OCI-LY7 (cell line): ENCODE data around the gene VWA5B1. TPM values are rescaled to one million over a fixed set of nuclear protein-coding genes. Genes with fewer than 3 reads are reported as not detected.

Experiments used
- BruUV-seq: library from RNA; stranded (reverse); fragments of 400-500 nt; replicated peaks from 2 replicates; lab custom pipeline; 2021; lab: Mats Ljungman, UMichigan
- CTCF ChIA-PET: fragments of 300-600 bp; sonication (Branson Sonifier 250); formaldehyde crosslinking; loops from one replicate; lab custom pipeline; 2022; ENCODE audit warnings: antibody characterized with exemption; ENCODE audit not compliant: unreplicated experiment; lab: Charles Lee
- POLR2A ChIA-PET: fragments of 300-600 bp; sonication (Branson Sonifier 250); formaldehyde crosslinking; loops from one replicate; lab custom pipeline; 2022; ENCODE audit warnings: antibody characterized with exemption; lab: Charles Lee
- DNase-seq: peaks from one replicate; pipeline ENCODE4 v3.0.0-alpha.2; 2015; ENCODE audit warnings: low spot score
- H2AFZ ChIP-seq: fragments of 200-600 bp; sonication (generic), shearing (Covaris generic); 2 replicates; pipeline ENCODE4 v1.6.1; 2014; ENCODE audit warnings: mild to moderate bottlenecking, antibody characterized with exemption, low read length, moderate library complexity
- H3K27ac ChIP-seq: fragments of 200-600 bp; sonication (generic); 2 replicates; pipeline ENCODE4 v1.5.1; 2014; ENCODE audit warnings: mixed run types, low read depth, mild to moderate bottlenecking, moderate library complexity, low read length, inconsistent platforms; ENCODE audit not compliant: poor library complexity, severe bottlenecking
- H3K36me3 ChIP-seq: fragments of 200-600 bp; sonication (generic); 2 replicates; pipeline ENCODE4 v1.6.1; 2014; ENCODE audit warnings: mild to moderate bottlenecking, antibody characterized with exemption, low read length, moderate library complexity, mixed read lengths; ENCODE audit not compliant: insufficient read depth
- H3K4me1 ChIP-seq: fragments of 200-600 bp; sonication (generic); 2 replicates; pipeline ENCODE4 v1.5.1; 2014; ENCODE audit warnings: mild to moderate bottlenecking, low read length; ENCODE audit not compliant: insufficient read depth, poor library complexity, severe bottlenecking
- H3K4me2 ChIP-seq: fragments of 200-600 bp; sonication (generic); 2 replicates; pipeline ENCODE4 v1.6.1; 2014; ENCODE audit warnings: mild to moderate bottlenecking, low read length
- H3K4me3 ChIP-seq: fragments of 200-600 bp; sonication (generic); 2 replicates; pipeline ENCODE4 v1.5.1; 2014; ENCODE audit warnings: mild to moderate bottlenecking, low read depth, low read length; ENCODE audit not compliant: poor library complexity, severe bottlenecking
- H3K79me2 ChIP-seq: fragments of 200-600 bp; sonication (generic); 2 replicates; pipeline ENCODE4 v1.6.1; 2016; ENCODE audit warnings: low read depth, mild to moderate bottlenecking, low read length, moderate library complexity, mixed read lengths; ENCODE audit not compliant: insufficient read depth
- H3K9me2 ChIP-seq: fragments of 200-600 bp; sonication (generic); 2 replicates; pipeline ENCODE4 v1.6.1; 2016; ENCODE audit warnings: mild to moderate bottlenecking, low read length, mixed read lengths; ENCODE audit not compliant: insufficient read depth
- H3K9me3 ChIP-seq: fragments of 200-600 bp; sonication (generic); 2 replicates; pipeline ENCODE4 v1.6.1; 2014; ENCODE audit warnings: mild to moderate bottlenecking, mixed run types, low read length, mixed read lengths
- H4K20me1 ChIP-seq: fragments of 200-600 bp; sonication (generic); 2 replicates; pipeline ENCODE4 v1.6.1; 2014; ENCODE audit warnings: mild to moderate bottlenecking, antibody characterized with exemption, low read length, moderate library complexity, mixed read lengths; ENCODE audit not compliant: insufficient read depth
- EZH2phosphoT487 ChIP-seq: fragments of 200-600 bp; sonication (generic); IDR thresholded peaks from 2 replicates; pipeline ENCODE4 v1.6.1; 2018; ENCODE audit warnings: low read depth, borderline replicate concordance, mild to moderate bottlenecking, mixed run types, antibody characterized with exemption, low read length, moderate library complexity, mixed read lengths
- intact Hi-C: fragments of 100-400 bp; cut with micrococcal nuclease; formaldehyde crosslinking; loops from one replicate; pipeline ENCODE4 v1.10.0; 2022; ENCODE audit not compliant: unreplicated experiment
- total RNA-seq, 2 experiments: library from RNA; depleted of rRNA in 1 of 2; stranded (reverse); fragments of >200 nt in 1 of 2; shearing (Covaris generic) in 1 of 2; gene quantifications; 2 replicates each; pipeline ENCODE4 v1.2.3, GENCODE V29; 2014 to 2022
- TF ChIP-seq, protein P1 (sequence below): fragments of 200-600 bp; sonication (generic); conservative IDR thresholded peaks from 2 replicates; pipeline ENCODE4 v1.5.1; 2014; ENCODE audit warnings: mild to moderate bottlenecking, antibody characterized with exemption, low read length, moderate library complexity, mixed read lengths

Gene VWA5B1
- total RNA-seq, 2 experiments from 2014 or later: 0.19 to 0.25 TPM

DNA sequence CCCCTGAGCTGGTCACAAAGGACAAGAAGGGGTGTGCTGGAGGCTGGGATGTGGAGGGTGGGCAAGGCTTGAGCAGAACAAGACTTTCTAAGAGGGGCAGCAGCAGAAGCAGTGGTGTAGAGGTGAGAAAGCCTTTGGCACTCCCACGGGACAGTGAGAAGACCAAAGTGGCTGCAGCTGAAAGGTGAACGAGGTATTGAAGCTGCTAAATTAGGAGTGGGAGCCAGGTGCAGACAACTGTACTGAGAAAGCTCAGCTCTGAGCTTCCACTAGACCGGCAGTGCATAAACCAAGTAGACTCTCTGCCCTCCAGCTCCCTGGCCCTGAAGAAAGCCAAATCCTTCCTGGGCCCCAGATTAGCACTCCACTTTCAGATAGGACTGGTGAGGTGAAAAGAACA lies 93.0 kb downstream of the VWA5B1 start:
- POLR2A ChIA-PET: interaction anchor here (0.9 to 6.6 kb wide), 10 partner anchors 13 to 125 kb away, joined by 3 to 43 read pairs (median 4); partner anchors contain the start of gene MUL1
- no peaks in the 10 kb centered on the region for H3K9me2 ChIP-seq
- no peaks in the 10 kb centered on the region for H3K79me2 ChIP-seq
- no TSS peak for BruUV-seq
- peaks cover 94% of the 10 kb centered on the region for H3K4me1 ChIP-seq
- TF ChIP-seq, protein P1, sequence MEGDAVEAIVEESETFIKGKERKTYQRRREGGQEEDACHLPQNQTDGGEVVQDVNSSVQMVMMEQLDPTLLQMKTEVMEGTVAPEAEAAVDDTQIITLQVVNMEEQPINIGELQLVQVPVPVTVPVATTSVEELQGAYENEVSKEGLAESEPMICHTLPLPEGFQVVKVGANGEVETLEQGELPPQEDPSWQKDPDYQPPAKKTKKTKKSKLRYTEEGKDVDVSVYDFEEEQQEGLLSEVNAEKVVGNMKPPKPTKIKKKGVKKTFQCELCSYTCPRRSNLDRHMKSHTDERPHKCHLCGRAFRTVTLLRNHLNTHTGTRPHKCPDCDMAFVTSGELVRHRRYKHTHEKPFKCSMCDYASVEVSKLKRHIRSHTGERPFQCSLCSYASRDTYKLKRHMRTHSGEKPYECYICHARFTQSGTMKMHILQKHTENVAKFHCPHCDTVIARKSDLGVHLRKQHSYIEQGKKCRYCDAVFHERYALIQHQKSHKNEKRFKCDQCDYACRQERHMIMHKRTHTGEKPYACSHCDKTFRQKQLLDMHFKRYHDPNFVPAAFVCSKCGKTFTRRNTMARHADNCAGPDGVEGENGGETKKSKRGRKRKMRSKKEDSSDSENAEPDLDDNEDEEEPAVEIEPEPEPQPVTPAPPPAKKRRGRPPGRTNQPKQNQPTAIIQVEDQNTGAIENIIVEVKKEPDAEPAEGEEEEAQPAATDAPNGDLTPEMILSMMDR: no peak
- no peak for TF ChIP-seq EZH2phosphoT487
- peak overlapping the region; percentile 71 for H3K4me2 ChIP-seq
- CTCF ChIA-PET: interaction anchor here (0.6 to 1.0 kb wide), 4 partner anchors 19 to 43 kb away, joined by 3 read pairs; no protein-coding TSS in a partner anchor
- H4K20me1 ChIP-seq: no peaks in the 10 kb centered on the region
- no peaks in the 10 kb centered on the region for H3K36me3 ChIP-seq
- H3K9me3 ChIP-seq: no peaks in the 10 kb centered on the region; the same call in 1 of the 2 replicates
- peak overlapping the region; percentile 90 for H3K27ac ChIP-seq
- peak overlapping the region; percentile 42 for H3K4me3 ChIP-seq
- no peak overlapping the region for H2AFZ ChIP-seq
- DNase-seq: peak; percentile 95
- intact Hi-C loops: loop anchor here (1.0 kb wide), 2 partner anchors 23 kb away; no protein-coding TSS in a partner anchor

DNA sequence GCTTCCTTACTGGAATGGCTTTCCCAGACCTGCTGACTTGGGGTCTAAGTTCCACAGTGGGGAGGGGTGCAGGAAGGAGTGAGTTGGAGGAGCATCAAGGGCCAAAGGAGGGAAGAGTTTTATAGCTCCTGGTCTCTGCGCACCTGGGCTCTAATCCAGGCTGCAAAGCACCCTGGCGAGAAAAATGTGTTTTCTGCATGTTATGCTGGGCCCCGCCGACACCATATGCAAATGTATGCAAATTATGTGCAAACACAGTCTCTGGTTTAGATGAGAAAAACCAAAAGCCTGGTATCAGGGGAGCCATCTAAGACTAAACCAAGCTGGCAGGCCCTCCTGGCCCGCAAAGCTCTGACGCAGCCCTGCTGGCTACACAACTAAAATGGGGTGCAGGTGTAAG lies 95.0 kb downstream of the VWA5B1 start:
- Histone ChIP-seq H2AFZ (peak overlapping the region; percentile 37; the same call in 1 of the 2 replicates), H3K9me3 (no peaks in the 10 kb centered on the region; the same call in 1 of the 2 replicates), H3K4me2 (peak overlapping the region; percentile 71), H3K79me2 (no peaks in the 10 kb centered on the region), H3K36me3 (no peaks in the 10 kb centered on the region), H3K4me3 (peak overlapping the region; percentile 42), H3K4me1 (peaks cover 95% of the 10 kb centered on the region), H4K20me1 (no peaks in the 10 kb centered on the region), H3K9me2 (no peaks in the 10 kb centered on the region), H3K27ac (peak overlapping the region; percentile 90)
- TF ChIP-seq, protein P1: no peak
- TF ChIP-seq EZH2phosphoT487: no peak
- ChIA-PET POLR2A (interaction anchor here (0.7 to 1.4 kb wide), 2 partner anchors 20 to 22 kb away, joined by 3 to 6 read pairs; no protein-coding TSS in a partner anchor), CTCF (interaction anchor here (0.6 kb wide), 1 partner anchor 20 kb away, joined by 5 read pairs; no protein-coding TSS in a partner anchor)
- BruUV-seq: no TSS peak
- peak; percentile 87 for DNase-seq
- intact Hi-C loops: no loop called here
